PFSK-1 (cell line): ENCODE data around the gene CCDC27.

Source experiments
- FOXP2 ChIP-seq: optimal IDR thresholded peaks from 2 replicates; pipeline ENCODE3; 2011; ENCODE audit warnings: borderline replicate concordance, control low read depth, inconsistent platforms; ENCODE audit not compliant: insufficient read depth; ENCODE audit errors: extremely low read length, extremely low read depth
- POLR2AphosphoS5 ChIP-seq: IDR thresholded peaks from 2 replicates; pipeline ENCODE4 v1.6.1; 2012; ENCODE audit warnings: low read depth, mild to moderate bottlenecking, control low read depth, low read length, moderate library complexity
- SIN3A ChIP-seq: IDR thresholded peaks from 2 replicates; pipeline ENCODE4 v1.6.1; 2012; ENCODE audit warnings: mild to moderate bottlenecking, low read length, moderate library complexity, borderline replicate concordance; ENCODE audit not compliant: insufficient read depth
- TAF1 ChIP-seq: IDR thresholded peaks from 2 replicates; pipeline ENCODE4 v1.6.1; 2012; ENCODE audit warnings: low read length, control low read depth, borderline replicate concordance; ENCODE audit not compliant: insufficient read depth
- TF ChIP-seq, protein P1 (sequence below), 2 experiments: IDR thresholded peaks; 2 replicates each; pipeline versions ENCODE4 v1.6.1 to v1.8.0; 2011 to 2012; ENCODE audit warnings: low read depth in 2 of 2, low read length in 2 of 2, control low read depth in 1 of 2, inconsistent platforms in 1 of 2, mild to moderate bottlenecking in 1 of 2, moderate library complexity in 1 of 2; ENCODE audit not compliant: insufficient read depth in 1 of 2

CCDC27 gene

DNA sequence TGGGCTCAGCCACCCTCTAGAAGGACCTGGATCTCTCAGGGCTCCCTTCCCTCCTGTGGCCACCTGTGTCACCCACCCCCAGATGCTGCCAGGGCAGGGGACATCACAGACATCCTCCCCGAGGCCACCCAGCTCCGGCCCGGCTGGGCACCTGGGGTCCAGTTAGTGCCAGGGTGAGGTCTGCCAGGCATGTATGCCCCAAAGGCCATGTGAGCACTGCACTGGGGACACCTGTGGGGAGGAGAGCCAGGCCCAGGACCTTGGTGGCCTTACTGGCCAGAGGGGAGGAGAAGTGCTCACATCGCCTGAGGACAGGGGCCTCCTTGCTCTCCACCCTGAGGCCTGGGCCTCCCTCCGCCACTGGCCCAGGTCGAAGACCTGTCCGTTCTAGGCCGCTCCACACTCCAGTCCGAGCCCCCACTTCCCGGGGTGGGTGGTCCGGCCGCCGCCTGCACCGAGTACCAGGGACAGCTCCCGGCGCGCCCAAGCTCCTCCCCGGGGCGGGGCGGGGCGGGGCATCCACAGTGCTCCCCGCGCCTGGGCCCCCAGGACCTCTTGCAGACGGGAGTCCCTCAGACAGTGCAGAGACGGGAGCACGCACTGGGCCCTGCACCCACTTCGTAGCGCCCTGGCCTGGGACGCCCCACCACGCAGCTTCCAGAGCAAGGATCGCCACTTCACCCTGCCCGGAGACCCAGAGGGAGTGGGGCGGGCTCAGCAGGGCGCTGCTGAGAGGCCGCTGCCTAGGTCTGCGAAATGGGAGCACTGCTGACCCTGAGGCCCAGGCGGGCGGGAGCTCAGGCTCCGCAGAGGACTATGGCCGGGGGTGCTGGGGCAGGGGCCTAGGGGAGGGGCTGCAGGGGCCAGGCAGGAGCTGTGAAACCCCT lies 34.3 kb upstream of the CCDC27 start:
- TF ChIP-seq, protein P1, sequence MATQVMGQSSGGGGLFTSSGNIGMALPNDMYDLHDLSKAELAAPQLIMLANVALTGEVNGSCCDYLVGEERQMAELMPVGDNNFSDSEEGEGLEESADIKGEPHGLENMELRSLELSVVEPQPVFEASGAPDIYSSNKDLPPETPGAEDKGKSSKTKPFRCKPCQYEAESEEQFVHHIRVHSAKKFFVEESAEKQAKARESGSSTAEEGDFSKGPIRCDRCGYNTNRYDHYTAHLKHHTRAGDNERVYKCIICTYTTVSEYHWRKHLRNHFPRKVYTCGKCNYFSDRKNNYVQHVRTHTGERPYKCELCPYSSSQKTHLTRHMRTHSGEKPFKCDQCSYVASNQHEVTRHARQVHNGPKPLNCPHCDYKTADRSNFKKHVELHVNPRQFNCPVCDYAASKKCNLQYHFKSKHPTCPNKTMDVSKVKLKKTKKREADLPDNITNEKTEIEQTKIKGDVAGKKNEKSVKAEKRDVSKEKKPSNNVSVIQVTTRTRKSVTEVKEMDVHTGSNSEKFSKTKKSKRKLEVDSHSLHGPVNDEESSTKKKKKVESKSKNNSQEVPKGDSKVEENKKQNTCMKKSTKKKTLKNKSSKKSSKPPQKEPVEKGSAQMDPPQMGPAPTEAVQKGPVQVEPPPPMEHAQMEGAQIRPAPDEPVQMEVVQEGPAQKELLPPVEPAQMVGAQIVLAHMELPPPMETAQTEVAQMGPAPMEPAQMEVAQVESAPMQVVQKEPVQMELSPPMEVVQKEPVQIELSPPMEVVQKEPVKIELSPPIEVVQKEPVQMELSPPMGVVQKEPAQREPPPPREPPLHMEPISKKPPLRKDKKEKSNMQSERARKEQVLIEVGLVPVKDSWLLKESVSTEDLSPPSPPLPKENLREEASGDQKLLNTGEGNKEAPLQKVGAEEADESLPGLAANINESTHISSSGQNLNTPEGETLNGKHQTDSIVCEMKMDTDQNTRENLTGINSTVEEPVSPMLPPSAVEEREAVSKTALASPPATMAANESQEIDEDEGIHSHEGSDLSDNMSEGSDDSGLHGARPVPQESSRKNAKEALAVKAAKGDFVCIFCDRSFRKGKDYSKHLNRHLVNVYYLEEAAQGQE (IDR thresholded peaks at IDR 0.05; ENCODE audit: insufficient read depth in 1 of 2, low read depth in 2 of 2, low read length in 2 of 2), result peak; percentile 39 to 86; a peak in 3 of 4 replicates
- TF ChIP-seq TAF1 (no peak), FOXP2 (no peak)

GRCh38 chr1:3718764-3719163 lies 33.5 kb upstream of the CCDC27 start:
- TF ChIP-seq SIN3A (no peak), TAF1 (no peak), POLR2AphosphoS5 (no peak), FOXP2 (no peak)
- TF ChIP-seq, protein P1 (IDR thresholded peaks at IDR 0.05; ENCODE audit: insufficient read depth in 1 of 2, low read depth in 2 of 2, low read length in 2 of 2), result no peak

DNA sequence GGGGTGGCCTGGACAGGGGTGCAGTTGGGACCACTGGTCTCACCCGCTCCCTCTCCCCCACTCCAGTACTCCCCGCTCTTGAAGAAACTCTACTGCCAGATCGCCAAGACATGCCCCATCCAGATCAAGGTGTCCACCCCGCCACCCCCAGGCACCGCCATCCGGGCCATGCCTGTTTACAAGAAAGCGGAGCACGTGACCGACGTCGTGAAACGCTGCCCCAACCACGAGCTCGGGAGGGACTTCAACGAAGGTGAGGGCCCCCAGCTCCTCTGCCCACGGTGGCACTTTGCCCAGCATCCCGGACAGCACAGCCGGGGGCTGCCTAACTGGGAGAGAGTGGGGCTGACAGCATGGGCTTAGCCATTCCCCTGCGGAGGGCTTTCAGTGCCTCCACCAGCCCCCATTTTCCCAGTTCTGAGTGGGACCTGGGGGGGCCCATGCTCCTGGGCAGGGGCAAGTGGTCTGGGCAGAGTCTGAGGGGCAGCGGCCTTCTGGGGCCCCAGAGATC lies 30.2 kb upstream of the CCDC27 start:
- TF ChIP-seq, protein P1 (IDR thresholded peaks at IDR 0.05; ENCODE audit: insufficient read depth in 1 of 2, low read depth in 2 of 2, low read length in 2 of 2), result no peak
- TF ChIP-seq POLR2AphosphoS5 (no peak), SIN3A (no peak), TAF1 (no peak), FOXP2 (no peak)

DNA sequence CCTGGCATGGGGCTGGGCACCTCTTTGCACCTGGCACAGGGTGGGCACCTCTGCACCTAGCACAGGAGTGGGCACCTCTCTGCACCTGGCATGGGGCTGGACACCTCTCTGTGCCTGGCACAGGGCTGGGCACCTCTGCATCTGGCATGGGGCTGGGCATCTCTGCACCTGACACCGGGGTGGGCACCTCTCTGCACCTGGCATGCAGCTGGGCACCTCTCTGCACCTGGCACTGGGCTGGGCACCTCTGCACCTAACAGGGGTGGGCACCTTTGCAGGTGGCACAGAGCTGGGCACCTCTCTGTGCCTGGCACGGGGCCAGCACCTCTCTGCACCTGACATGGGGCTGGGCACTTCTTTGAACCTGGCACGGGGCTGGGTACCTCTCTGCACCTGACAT lies 29.4 kb upstream of the CCDC27 start:
- TF ChIP-seq FOXP2 (no peak), SIN3A (no peak), POLR2AphosphoS5 (no peak), TAF1 (no peak)
- TF ChIP-seq, protein P1 (IDR thresholded peaks at IDR 0.05; ENCODE audit: insufficient read depth in 1 of 2, low read depth in 2 of 2, low read length in 2 of 2), result no peak
